Diencephalon (tissue), 1 donor: ENCODE data around the gene UXT. TPM values are rescaled to one million over a fixed set of nuclear protein-coding genes. Genes with fewer than 3 reads are reported as not detected.

Experiments used
- total RNA-seq: library from RNA; depleted of rRNA; stranded (reverse); fragments of >200 nt; gene quantifications from one replicate; pipeline ENCODE4 v1.2.3, GENCODE V29; 2014

Gene UXT
- total RNA-seq, result 42.7 TPM

GRCh38 chrX:47658684-47659420 is at the start of gene UXT:
Gene UXT (minus strand): TSS chrX:47659180. CDS start chrX:47658927, 253 bp downstream.

GRCh38 chrX:47650164-47651042 is 8.6 kb downstream of the UXT start, which contains the start of gene ELK1:
Gene ELK1 (minus strand): TSS chrX:47650563. CDS start chrX:47641441, 9,122 bp downstream.

GRCh38 chrX:47629419-47630200 is 29.4 kb downstream of the UXT start, which contains the start of gene CFP:
Gene CFP (minus strand): TSS chrX:47629930. CDS start chrX:47629844, 86 bp downstream.

GRCh38 chrX:47619486-47620302 is 39.3 kb downstream of the UXT start, which contains the start of gene SYN1:
Gene SYN1 (minus strand): TSS chrX:47619857. CDS start chrX:47619728, 129 bp downstream.

Other genes starting within 250 kb of the UXT start
- gene ZNF41, start 176.0 kb downstream of the UXT start, total RNA-seq, result 11.8 TPM
- gene ARAF, start 98.0 kb downstream of the UXT start, total RNA-seq, result 9.5 TPM
- 6.0 TPM for gene TIMP1, start 76.7 kb downstream of the UXT start, total RNA-seq
- gene SYN1, start 39.3 kb downstream of the UXT start, total RNA-seq, result 36.7 TPM
- 1.4 TPM for gene CFP, start 29.2 kb downstream of the UXT start, total RNA-seq
- gene ELK1, start 8.6 kb downstream of the UXT start, total RNA-seq, result 11.3 TPM
- gene ZNF81, start 177.7 kb upstream of the UXT start, total RNA-seq, result 16.6 TPM